ENCODE data around the gene CSTPP1.

CSTPP1 gene

DNA sequence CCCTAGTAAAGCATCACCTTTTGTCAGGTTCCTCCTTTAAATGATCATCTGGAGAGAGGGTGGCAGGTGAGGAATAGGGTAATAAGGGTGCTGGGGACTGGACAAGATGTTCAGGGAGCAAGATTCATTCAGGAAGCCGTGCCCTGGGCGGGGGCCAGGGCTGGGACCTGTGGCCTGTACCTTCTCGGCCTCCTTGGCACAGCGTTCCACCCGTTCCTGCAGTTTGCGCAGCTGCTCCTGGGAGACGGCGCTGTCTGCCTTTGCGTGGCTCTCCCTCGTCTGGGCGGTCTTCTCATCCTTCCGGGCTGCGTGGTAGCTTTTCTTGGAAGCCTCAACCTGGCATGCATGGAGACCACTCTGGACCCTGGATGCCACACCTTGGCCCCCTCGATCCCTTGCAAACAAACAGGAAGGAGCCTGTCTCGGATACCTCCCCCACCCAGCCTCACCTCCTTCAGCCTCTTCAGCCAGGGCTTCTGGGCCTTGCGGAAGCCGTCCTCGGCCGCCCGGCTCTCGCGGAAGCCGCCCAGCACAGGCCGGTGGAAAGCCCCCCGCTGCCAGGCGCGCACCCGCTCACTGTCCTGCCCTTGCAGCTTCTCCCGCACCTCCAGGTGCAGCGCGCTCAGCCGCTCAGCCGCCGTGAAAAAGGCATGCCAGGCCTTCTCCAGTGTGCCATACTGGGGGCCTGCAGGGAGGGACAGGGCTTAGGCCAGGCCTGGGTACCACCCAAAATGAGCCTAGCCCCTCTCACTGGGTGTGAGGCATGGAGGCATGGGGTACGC, 243.6 kb downstream of the CSTPP1 start:
- Histone ChIP-seq H4K91ac (ENCODE audit: low read depth, low read length, poor library complexity) (no peak overlapping the region), H3K4ac (ENCODE audit: low read length) (peak overlapping the region; percentile 10), H3K27ac (replicated peaks; ENCODE audit: low read length) (no peak overlapping the region), H3K4me3 (ENCODE audit: low read length in 2 of 2) (no peak overlapping the region), H3K9me3 (replicated peaks in 1 of 2; ENCODE audit: control insufficient read depth in 2 of 2, insufficient read depth in 1 of 2, low read depth in 1 of 2, low read length in 2 of 2) (no peaks in the 10 kb centered on the region), H4K8ac (ENCODE audit: low read depth, low read length) (no peak overlapping the region), H3K79me1 (ENCODE audit: low read depth, low read length) (peaks cover 15% of the 10 kb centered on the region), H2BK12ac (ENCODE audit: low read length) (peak overlapping the region; percentile 89), H3K4me2 (ENCODE audit: insufficient read depth, low read length, poor library complexity, severe bottlenecking) (no peak overlapping the region), H2BK5ac (ENCODE audit: low read length) (no peak overlapping the region), H3K23ac (ENCODE audit: low read depth, low read length, poor library complexity) (no peak overlapping the region), H2AK5ac (ENCODE audit: low read depth, low read length) (peak overlapping the region; percentile 72), H3K18ac (ENCODE audit: low read length) (no peak overlapping the region), H3K9ac (ENCODE audit: low read depth, low read length, poor library complexity) (peak overlapping the region; percentile 66), H2AFZ (ENCODE audit: low read length) (no peak overlapping the region), H3K4me1 (ENCODE audit: control insufficient read depth in 2 of 2, insufficient read depth in 1 of 2, low read depth in 1 of 2, low read length in 2 of 2) (peaks cover 13 to 15% of the 10 kb centered on the region in 2 donors), H2BK15ac (ENCODE audit: low read length) (peak overlapping the region; percentile 23), H3K27me3 (ENCODE audit: control insufficient read depth in 3 of 3, insufficient read depth in 3 of 3, low read depth in 1 of 3, low read length in 3 of 3) (peaks cover 0 to 5% (median 4%) of the 10 kb centered on the region in 3 experiments), H3K36me3 (replicated peaks in 1 of 2; ENCODE audit: control insufficient read depth in 2 of 2, insufficient read depth in 2 of 2, low read length in 2 of 2) (peaks cover 5% of the 10 kb centered on the region in 2 donors), H3K14ac (ENCODE audit: low read length) (no peak overlapping the region), H2BK120ac (ENCODE audit: low read depth, low read length) (no peak overlapping the region)
- no CpG with 5 or more reads among the region's 35 CpGs for WGBS, 2 donors (ENCODE audit: extremely low coverage in 2 of 2, insufficient read length in 2 of 2, insufficient replicate concordance in 1 of 2)
- DNase-seq (ENCODE audit: low spot score): no peak

DNA sequence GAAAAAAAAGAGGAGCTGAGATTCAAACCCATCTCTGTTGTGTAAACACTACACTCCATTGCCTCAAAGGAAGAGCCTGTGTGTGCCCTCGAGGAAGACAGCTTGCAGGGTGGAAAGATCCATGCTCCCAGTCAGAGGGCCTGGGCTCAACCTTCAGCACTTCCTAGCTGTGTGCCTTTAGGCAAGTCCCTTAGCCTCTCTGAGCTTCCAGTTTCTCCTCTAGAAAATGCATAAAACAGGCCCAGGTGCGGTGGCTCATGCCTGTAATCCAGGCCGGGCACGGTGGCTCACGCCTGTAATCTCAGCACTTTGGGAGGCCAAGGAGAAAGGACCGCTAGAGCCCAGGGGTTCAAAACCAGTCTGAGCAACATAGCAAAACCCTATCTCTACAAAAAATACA, 244.7 kb downstream of the CSTPP1 start:
- Histone ChIP-seq H3K4me3 (ENCODE audit: low read length in 2 of 2) (no peak overlapping the region), H3K9me3 (replicated peaks in 1 of 2; ENCODE audit: control insufficient read depth in 2 of 2, insufficient read depth in 1 of 2, low read depth in 1 of 2, low read length in 2 of 2) (no peaks in the 10 kb centered on the region), H3K36me3 (replicated peaks in 1 of 2; ENCODE audit: control insufficient read depth in 2 of 2, insufficient read depth in 2 of 2, low read length in 2 of 2) (no peaks in the 10 kb centered on the region), H2AFZ (ENCODE audit: low read length) (no peak overlapping the region), H4K8ac (ENCODE audit: low read depth, low read length) (no peak overlapping the region), H3K4me2 (ENCODE audit: insufficient read depth, low read length, poor library complexity, severe bottlenecking) (no peak overlapping the region), H3K14ac (ENCODE audit: low read length) (no peak overlapping the region), H3K4me1 (ENCODE audit: control insufficient read depth in 2 of 2, insufficient read depth in 1 of 2, low read depth in 1 of 2, low read length in 2 of 2) (peaks cover 10 to 12% of the 10 kb centered on the region in 2 donors), H2BK5ac (ENCODE audit: low read length) (no peak overlapping the region), H3K18ac (ENCODE audit: low read length) (no peak overlapping the region), H2AK5ac (ENCODE audit: low read depth, low read length) (no peak overlapping the region), H3K27ac (replicated peaks; ENCODE audit: low read length) (no peak overlapping the region), H3K4ac (ENCODE audit: low read length) (no peak overlapping the region), H3K27me3 (ENCODE audit: control insufficient read depth in 3 of 3, insufficient read depth in 3 of 3, low read depth in 1 of 3, low read length in 3 of 3) (peaks cover 3 to 15% (median 10%) of the 10 kb centered on the region in 3 experiments), H2BK15ac (ENCODE audit: low read length) (no peak overlapping the region), H3K9ac (ENCODE audit: low read depth, low read length, poor library complexity) (no peak overlapping the region), H2BK120ac (ENCODE audit: low read depth, low read length) (no peak overlapping the region), H3K23ac (ENCODE audit: low read depth, low read length, poor library complexity) (no peak overlapping the region), H2BK12ac (ENCODE audit: low read length) (no peak overlapping the region), H4K91ac (ENCODE audit: low read depth, low read length, poor library complexity) (no peak overlapping the region), H3K79me1 (ENCODE audit: low read depth, low read length) (peaks cover 5% of the 10 kb centered on the region)
- WGBS, 2 donors (ENCODE audit: extremely low coverage in 2 of 2, insufficient read length in 2 of 2, insufficient replicate concordance in 1 of 2): no CpG with 5 or more reads among the region's 6 CpGs
- DNase-seq (ENCODE audit: low spot score): no peak

DNA sequence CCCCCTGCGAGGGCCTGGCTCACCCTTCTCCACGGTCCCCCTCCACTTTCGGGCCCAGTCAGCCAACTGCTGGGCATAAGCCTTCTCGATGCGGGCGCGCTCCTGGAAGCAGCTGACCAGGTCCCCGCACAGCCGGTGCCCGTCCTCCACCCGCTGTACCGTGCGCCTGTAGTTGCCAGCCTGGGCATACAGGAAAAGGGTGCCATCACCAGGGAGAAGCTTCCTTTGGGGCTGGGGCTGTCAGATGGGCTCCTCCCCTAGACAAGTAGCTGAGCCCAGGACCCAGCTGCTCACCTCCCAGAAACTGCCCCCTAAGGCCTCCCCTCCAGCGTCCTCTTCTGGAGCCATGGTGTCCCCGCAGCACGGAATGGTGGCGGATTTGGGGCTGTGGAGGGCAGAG, 245.8 kb downstream of the CSTPP1 start:
- Histone ChIP-seq H3K14ac (ENCODE audit: low read length) (no peak overlapping the region), H2BK12ac (ENCODE audit: low read length) (peak overlapping the region; percentile 78), H2BK120ac (ENCODE audit: low read depth, low read length) (no peak overlapping the region), H3K27me3 (ENCODE audit: control insufficient read depth in 3 of 3, insufficient read depth in 3 of 3, low read depth in 1 of 3, low read length in 3 of 3) (peaks cover 3 to 26% (median 21%) of the 10 kb centered on the region in 3 experiments), H3K36me3 (replicated peaks in 1 of 2; ENCODE audit: control insufficient read depth in 2 of 2, insufficient read depth in 2 of 2, low read length in 2 of 2) (no peaks in the 10 kb centered on the region), H3K9me3 (replicated peaks in 1 of 2; ENCODE audit: control insufficient read depth in 2 of 2, insufficient read depth in 1 of 2, low read depth in 1 of 2, low read length in 2 of 2) (no peaks in the 10 kb centered on the region), H2AK5ac (ENCODE audit: low read depth, low read length) (peak overlapping the region; percentile 54), H2AFZ (ENCODE audit: low read length) (no peak overlapping the region), H3K9ac (ENCODE audit: low read depth, low read length, poor library complexity) (no peak overlapping the region), H3K18ac (ENCODE audit: low read length) (peak overlapping the region; percentile 13), H3K4me3 (ENCODE audit: low read length in 2 of 2) (no peak overlapping the region), H3K27ac (replicated peaks; ENCODE audit: low read length) (no peak overlapping the region), H4K8ac (ENCODE audit: low read depth, low read length) (no peak overlapping the region), H3K23ac (ENCODE audit: low read depth, low read length, poor library complexity) (no peak overlapping the region), H2BK15ac (ENCODE audit: low read length) (no peak overlapping the region), H3K4me1 (ENCODE audit: control insufficient read depth in 2 of 2, insufficient read depth in 1 of 2, low read depth in 1 of 2, low read length in 2 of 2) (peaks cover 14% of the 10 kb centered on the region in 2 donors), H3K79me1 (ENCODE audit: low read depth, low read length) (peaks cover 1% of the 10 kb centered on the region), H4K91ac (ENCODE audit: low read depth, low read length, poor library complexity) (no peak overlapping the region), H2BK5ac (ENCODE audit: low read length) (no peak overlapping the region), H3K4me2 (ENCODE audit: insufficient read depth, low read length, poor library complexity, severe bottlenecking) (no peak overlapping the region), H3K4ac (ENCODE audit: low read length) (no peak overlapping the region)
- WGBS, 2 donors (ENCODE audit: extremely low coverage in 2 of 2, insufficient read length in 2 of 2, insufficient replicate concordance in 1 of 2): no CpG with 5 or more reads among the region's 17 CpGs
- DNase-seq (ENCODE audit: low spot score): no peak

DNA sequence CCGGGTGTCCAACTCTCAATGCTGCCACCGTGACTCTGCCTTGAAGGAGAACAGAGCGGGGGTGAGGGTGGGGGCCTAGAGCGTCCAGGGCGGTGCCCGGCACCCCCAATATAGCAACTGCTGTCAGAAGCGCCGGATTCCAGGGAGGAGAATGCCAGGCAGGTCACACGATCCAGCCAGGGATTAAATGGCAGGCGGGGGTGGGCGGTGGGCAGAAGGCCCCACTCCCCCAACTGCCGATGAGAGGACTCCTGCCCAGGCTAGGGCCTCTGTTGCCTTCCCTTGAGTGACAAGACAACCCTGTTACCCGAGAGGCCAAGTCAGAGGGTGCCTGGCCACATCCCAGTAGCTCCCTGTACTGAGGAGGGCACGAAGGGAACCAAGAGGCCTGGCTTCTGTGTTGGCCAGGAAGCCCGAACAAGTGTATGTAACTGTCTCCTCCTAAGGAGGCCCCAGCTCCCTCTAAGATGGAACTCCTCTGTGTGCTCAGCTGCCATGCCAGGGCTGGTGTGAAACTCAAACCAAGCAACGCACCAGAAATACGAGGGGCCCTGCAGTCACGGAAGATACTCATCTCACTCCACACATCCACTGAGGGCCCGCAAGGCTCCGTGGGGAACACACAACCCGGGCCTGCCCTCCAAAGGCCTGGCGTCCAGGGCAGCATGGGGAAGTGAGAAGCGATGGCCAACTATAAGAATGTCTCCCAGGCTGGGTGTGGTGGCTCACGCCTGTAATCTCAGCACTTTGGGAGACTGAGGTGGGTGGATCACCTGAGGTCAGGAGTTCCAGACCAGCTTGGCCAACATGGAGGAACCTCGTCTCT, 246.7 kb downstream of the CSTPP1 start:
- Histone ChIP-seq H2AFZ (ENCODE audit: low read length) (no peak overlapping the region), H3K14ac (ENCODE audit: low read length) (no peak overlapping the region), H3K4me3 (ENCODE audit: low read length in 2 of 2) (no peak overlapping the region), H3K4me2 (ENCODE audit: insufficient read depth, low read length, poor library complexity, severe bottlenecking) (no peak overlapping the region), H3K9ac (ENCODE audit: low read depth, low read length, poor library complexity) (no peak overlapping the region), H3K36me3 (replicated peaks in 1 of 2; ENCODE audit: control insufficient read depth in 2 of 2, insufficient read depth in 2 of 2, low read length in 2 of 2) (no peaks in the 10 kb centered on the region), H3K18ac (ENCODE audit: low read length) (peak overlapping the region; percentile 25), H4K8ac (ENCODE audit: low read depth, low read length) (no peak overlapping the region), H2BK5ac (ENCODE audit: low read length) (peak overlapping the region; percentile 80), H2BK120ac (ENCODE audit: low read depth, low read length) (no peak overlapping the region), H3K79me1 (ENCODE audit: low read depth, low read length) (peaks cover 1% of the 10 kb centered on the region), H3K27ac (replicated peaks; ENCODE audit: low read length) (no peak overlapping the region), H2AK5ac (ENCODE audit: low read depth, low read length) (peak overlapping the region; percentile 60), H3K4me1 (ENCODE audit: control insufficient read depth in 2 of 2, insufficient read depth in 1 of 2, low read depth in 1 of 2, low read length in 2 of 2) (peaks cover 9 to 14% of the 10 kb centered on the region in 2 donors), H2BK15ac (ENCODE audit: low read length) (peak overlapping the region; percentile 70), H3K27me3 (ENCODE audit: control insufficient read depth in 3 of 3, insufficient read depth in 3 of 3, low read depth in 1 of 3, low read length in 3 of 3) (peaks cover 5 to 34% (median 30%) of the 10 kb centered on the region in 3 experiments), H4K91ac (ENCODE audit: low read depth, low read length, poor library complexity) (no peak overlapping the region), H3K9me3 (replicated peaks in 1 of 2; ENCODE audit: control insufficient read depth in 2 of 2, insufficient read depth in 1 of 2, low read depth in 1 of 2, low read length in 2 of 2) (no peaks in the 10 kb centered on the region), H3K4ac (ENCODE audit: low read length) (no peak overlapping the region), H3K23ac (ENCODE audit: low read depth, low read length, poor library complexity) (no peak overlapping the region), H2BK12ac (ENCODE audit: low read length) (peak overlapping the region; percentile 89)
- DNase-seq (ENCODE audit: low spot score): no peak
- WGBS, 2 donors (ENCODE audit: extremely low coverage in 2 of 2, insufficient read length in 2 of 2, insufficient replicate concordance in 1 of 2): no CpG with 5 or more reads among the region's 25 CpGs

All from neuronal stem cell (in vitro differentiated cells).